K562 (cell line): ENCODE measurements around the gene GINS2. TPM values are rescaled to one million over a fixed set of nuclear protein-coding genes. Genes with fewer than 3 reads are reported as not detected.

Source experiments
- ATAC-seq: fragments of 200-7000 bp; cut with Tn5 transposase; 3 replicates; pipeline ENCODE4 v1.9.1; 2020; ENCODE audit warnings: moderate library complexity
- BruUV-seq: library from RNA; stranded (reverse); fragments of 400-500 nt; replicated peaks from 2 replicates; lab custom pipeline; 2021; lab: Mats Ljungman, UMichigan
- CTCF ChIA-PET: fragments of 300-600 bp; formaldehyde crosslinking; extraction: SDS; loops from one replicate; lab custom pipeline; 2021; ENCODE audit warnings: low intra/inter-chr PET ratio; lab: Yijun Ruan, JAX
- POLR2A ChIA-PET: fragments of 300-600, 350-650 bp; sonication (Branson Sonifier 250); formaldehyde crosslinking; extraction: SDS; loops from one replicate; lab custom pipeline; 2021; ENCODE audit warnings: antibody characterized with exemption, inconsistent platforms; lab: Yijun Ruan, JAX
- DNase-seq, 4 experiments: peaks; one replicate each; pipeline versions ENCODE4 v3.0.0 to v3.0.0-alpha.2; 2011 to 2018; ENCODE audit warnings: low spot score in 3 of 4, mixed read lengths in 3 of 4; ENCODE audit errors: extremely low read depth in 1 of 4
- FAIRE-seq: peaks from 2 replicates; lab custom pipeline; 2011; peaks lifted over from hg19 to GRCh38; lab: Jason Lieb, UNC
- H2AFZ ChIP-seq: 2 replicates; pipeline ENCODE4 v1.6.0; 2011; ENCODE audit warnings: low read depth, low read length, control low read depth, inconsistent platforms
- H3K27ac ChIP-seq: fragments of 200-600 bp; 3 replicates; pipeline ENCODE4 v1.8.0; 2011; ENCODE audit warnings: low read depth, mild to moderate bottlenecking, control low read depth, inconsistent platforms, low read length, moderate library complexity, mixed read lengths; ENCODE audit errors: extremely low read depth
- H3K27me3 ChIP-seq, 2 experiments: fragments of 300-600 bp in 1 of 2; 2 replicates in 1 of 2; 3 replicates in 1 of 2; pipeline versions ENCODE4 v1.6.0 to v1.8.0; 2011; ENCODE audit warnings: inconsistent platforms in 2 of 2, low read length in 2 of 2, mild to moderate bottlenecking in 1 of 2, mixed read lengths in 1 of 2, moderate library complexity in 1 of 2; ENCODE audit not compliant: control insufficient read depth in 2 of 2, insufficient read depth in 2 of 2
- H3K36me3 ChIP-seq: fragments of 300-600 bp; 3 replicates; pipeline ENCODE4 v1.8.0; 2011; ENCODE audit warnings: mild to moderate bottlenecking, low read length, inconsistent platforms; ENCODE audit not compliant: control insufficient read depth, insufficient read depth
- H3K4me1 ChIP-seq, 2 experiments: fragments of 200-600 bp in 1 of 2; replicated peaks in 1 of 2; 2 replicates in 1 of 2; 3 replicates in 1 of 2; pipeline versions ENCODE4 v1.5.1 to v1.8.0; 2011; ENCODE audit warnings: inconsistent platforms in 2 of 2, low read length in 2 of 2, mild to moderate bottlenecking in 1 of 2, mixed read lengths in 1 of 2, moderate library complexity in 1 of 2; ENCODE audit not compliant: control insufficient read depth in 2 of 2, insufficient read depth in 2 of 2
- H3K4me2 ChIP-seq: 2 replicates; pipeline ENCODE4 v1.6.1; 2011; ENCODE audit warnings: low read length, control low read depth, inconsistent platforms, mixed read lengths; ENCODE audit not compliant: insufficient read depth
- H3K4me3 ChIP-seq: fragments of 200-600 bp; sonication (generic), shearing (Covaris generic); 2 replicates; pipeline ENCODE4 v1.5.1; 2016; ENCODE audit warnings: control low read depth, inconsistent platforms
- H3K79me2 ChIP-seq: fragments of 200-600 bp; 3 replicates; pipeline ENCODE4 v1.8.0; 2011; ENCODE audit warnings: low read length, inconsistent platforms; ENCODE audit not compliant: control insufficient read depth, insufficient read depth
- H3K9ac ChIP-seq, 2 experiments: 2 replicates each; pipeline versions ENCODE4 v1.6.0 to v1.6.1; 2011; ENCODE audit warnings: low read depth in 2 of 2, low read length in 2 of 2, control low read depth in 1 of 2, inconsistent platforms in 1 of 2, mild to moderate bottlenecking in 1 of 2, mixed read lengths in 1 of 2; ENCODE audit not compliant: insufficient read depth in 1 of 2
- H3K9me1 ChIP-seq: one replicate; pipeline ENCODE4 v1.6.0; 2011; ENCODE audit warnings: inconsistent platforms, mild to moderate bottlenecking, low read length, moderate library complexity; ENCODE audit not compliant: control insufficient read depth, insufficient read depth
- H3K9me3 ChIP-seq: replicated peaks from 2 replicates; pipeline ENCODE4 v1.5.1; 2011; ENCODE audit warnings: low read depth, low read length, inconsistent platforms; ENCODE audit not compliant: control insufficient read depth, insufficient read depth
- H4K20me1 ChIP-seq: replicated peaks from 2 replicates; pipeline ENCODE4 v1.6.1; 2011; ENCODE audit warnings: low read length, inconsistent platforms, mixed read lengths; ENCODE audit not compliant: control insufficient read depth, insufficient read depth
- BCL6 ChIP-seq: fragments of 250-450 bp; sonication (Bioruptor Pico); IDR thresholded peaks from 2 replicates; pipeline ENCODE4 v1.4.0; 2020
- BHLHE40 ChIP-seq: IDR thresholded peaks from 2 replicates; pipeline ENCODE4 v1.6.1; 2011; ENCODE audit warnings: low read length, improper control_type of control experiment
- BRD9 ChIP-seq: fragments of 450-650 bp; IDR thresholded peaks from 2 replicates; pipeline ENCODE4 v1.6.1; 2018; ENCODE audit warnings: low read depth; ENCODE audit not compliant: partially characterized antibody
- HEY1 ChIP-seq: fragments of 250-450 bp; sonication (Bioruptor Pico); IDR thresholded peaks from 2 replicates; pipeline ENCODE4 v1.5.0; 2020; ENCODE audit warnings: mild to moderate bottlenecking, moderate library complexity, borderline replicate concordance
- KAT8 ChIP-seq: fragments of 450-650 bp; IDR thresholded peaks from 2 replicates; pipeline ENCODE4 v1.6.1; 2016; ENCODE audit warnings: low read depth, mild to moderate bottlenecking
- POLR2A ChIP-seq: fragments of 450-650 bp; conservative IDR thresholded peaks from 2 replicates; pipeline ENCODE4 v1.6.1; 2016
- POLR2G ChIP-seq: fragments of 200-400 bp; formaldehyde crosslinking; IDR thresholded peaks from 2 replicates; pipeline ENCODE4 v1.6.1; 2017; ENCODE audit warnings: low read depth, mild to moderate bottlenecking, antibody characterized with exemption, low read length, moderate library complexity
- RBBP5 ChIP-seq: fragments of 200-600 bp; sonication (generic); IDR thresholded peaks from 2 replicates; pipeline ENCODE4 v1.6.1; 2012; ENCODE audit warnings: borderline replicate concordance, mild to moderate bottlenecking, low read length, control low read depth, inconsistent platforms; ENCODE audit not compliant: insufficient read depth, poor library complexity, severe bottlenecking
- SRSF7 ChIP-seq: fragments of 200-400 bp; formaldehyde crosslinking; optimal IDR thresholded peaks from 2 replicates; pipeline ENCODE3; 2017; ENCODE audit warnings: mild to moderate bottlenecking, low read depth, low read length
- TSC22D4 ChIP-seq: fragments of 450-650 bp; IDR thresholded peaks from 2 replicates; pipeline ENCODE4 v1.6.1; 2016; ENCODE audit warnings: missing genetic modification characterization, missing biosample characterization, control low read depth
- ZNF75A ChIP-seq: fragments of 450-650 bp; formaldehyde crosslinking; IDR thresholded peaks from 2 replicates; pipeline ENCODE4 v1.4.0; 2020; ENCODE audit warnings: mild to moderate bottlenecking
- WGBS: fragments of 100-300 bp; shearing (Covaris generic); methylation state at CpG from one replicate; pipeline ENCODE4 v1.1.6; 2016; ENCODE audit warnings: low coverage, mixed read lengths; ENCODE audit not compliant: insufficient coverage; ENCODE audit errors: missing lambda C conversion rate; 5-methylcytosine and 5-hydroxymethylcytosine counted together
- in situ Hi-C: fragments of 300-500 bp; cut with MboI; formaldehyde crosslinking; loops from 4 replicates; pipeline ENCODE4 v1.15.0; 2018; ENCODE audit warnings: inconsistent platforms, mixed read lengths
- intact Hi-C: fragments of 100-400 bp; cut with micrococcal nuclease; formaldehyde crosslinking; loops from 2 replicates; pipeline ENCODE4 v1.14.2; 2022
- polyA plus RNA-seq, 8 experiments: library from polyadenylated mRNA; depleted of rRNA in 4 of 8; stranded (reverse) in 5 of 8; unstranded in 3 of 8; fragments of >200 nt; fragmentation: Nextera tagmentation in 2 of 8; fragmentation: Illumina TruSeq in 1 of 8; extraction: Ambion mirVana in 2 of 8; extraction: Trizol in 1 of 8; gene quantifications; 2 replicates each; pipeline versions ENCODE4 v1.2.1 to v1.2.3, GENCODE V29; 2011 to 2014; ENCODE audit warnings: inconsistent platforms in 1 of 8, missing spikeins in 1 of 8
- total RNA-seq, 7 experiments: library from RNA; depleted of rRNA in 6 of 7; stranded (reverse); fragments of >200 nt in 6 of 7; fragmentation: Illumina TruSeq in 2 of 7; extraction: Trizol in 2 of 7; gene quantifications; 2 replicates each; pipeline versions ENCODE4 v1.2.1 to v1.2.3, GENCODE V29; 2011 to 2021; ENCODE audit warnings: low replicate concordance in 1 of 7
- TF ChIP-seq, protein P1 (sequence below): sonication (generic); formaldehyde crosslinking; IDR thresholded peaks from 2 replicates; pipeline ENCODE4 v1.8.0; 2022; ENCODE audit warnings: missing genetic modification reagents, mild to moderate bottlenecking, moderate library complexity, borderline replicate concordance

Gene GINS2
- total and polyA plus RNA-seq, 9 of the 15 experiments (the other 6 are each of a cell fraction or from before 2014, with no cell fraction given) = 40.4 to 76.2 (median 44.6) TPM

DNA sequence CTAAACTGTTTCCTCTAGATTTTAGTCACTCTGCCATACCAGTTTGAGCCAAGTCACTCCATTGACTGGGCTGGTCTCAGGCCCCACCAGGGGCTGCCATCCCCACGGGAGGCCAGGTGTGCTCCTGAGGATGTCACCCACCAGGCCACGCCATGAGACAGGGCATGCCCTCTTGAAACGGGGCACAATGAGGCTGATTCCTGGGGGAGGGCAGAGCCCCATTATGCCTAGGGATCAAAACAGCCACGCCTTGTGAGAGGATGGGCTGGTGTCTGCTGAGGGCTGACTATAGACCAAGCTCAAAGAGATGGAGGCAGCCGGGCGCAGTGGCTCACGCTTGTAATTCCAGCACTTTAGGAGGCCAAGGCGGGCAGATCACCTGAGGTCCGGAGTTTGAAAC, 21.5 kb downstream of the GINS2 start (continued):
- no peak for TF ChIP-seq RBBP5
- no peak for TF ChIP-seq BHLHE40
- TF ChIP-seq BRD9 = no peak
- no peak for TF ChIP-seq SRSF7
- peak; percentile 45 for TF ChIP-seq POLR2A
- no peak for TF ChIP-seq HEY1 (CRISPR knock-in tag)

DNA sequence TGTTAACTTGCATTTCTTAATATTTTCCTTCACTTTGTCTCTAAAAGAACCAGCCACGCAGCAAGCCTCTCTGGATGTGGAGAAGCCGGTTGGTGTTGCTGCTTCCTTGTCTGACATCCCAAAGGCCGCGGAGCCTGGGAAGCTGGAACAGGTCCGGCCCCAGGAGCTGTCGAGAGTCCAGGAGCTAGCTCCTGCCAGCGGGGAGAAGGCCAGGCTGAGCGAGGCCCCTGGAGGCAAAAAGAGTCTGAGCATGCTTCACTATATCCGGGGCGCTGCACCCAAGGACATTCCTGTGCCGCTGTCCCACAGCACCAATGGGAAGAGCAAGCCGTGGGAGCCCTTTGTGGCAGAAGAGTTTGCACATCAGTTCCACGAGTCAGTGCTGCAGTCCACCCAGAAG, 22.8 kb downstream of the GINS2 start:
- BruUV-seq = no TSS peak
- WGBS = 94% methylated on average over 11 of the region's 13 CpGs
- H3K9ac ChIP-seq = 0 out of 4 replicates have a peak overlapping the region, but pooled peaks of 1 of the 2 experiments have one; percentile 1
- peaks cover 100% of the 10 kb centered on the region for H3K36me3 ChIP-seq
- H3K27me3 ChIP-seq = no peaks in the 10 kb centered on the region
- no peak overlapping the region for H3K27ac ChIP-seq
- in situ Hi-C loops (no loop called here), intact Hi-C loops (no loop called here)
- H3K9me1 ChIP-seq = no peaks in the 10 kb centered on the region
- POLR2A ChIA-PET = interaction anchor here (0.7 to 1.6 kb wide), 3 partner anchors 9 to 17 kb away, joined by 3 to 4 read pairs (median 4); no protein-coding TSS in a partner anchor
- no peak overlapping the region for H3K4me3 ChIP-seq
- H3K9me3 ChIP-seq = no peaks in the 10 kb centered on the region
- peaks cover 16% of the 10 kb centered on the region; the same call in 1 of the 3 replicates for H3K79me2 ChIP-seq
- H4K20me1 ChIP-seq = peaks cover 29% of the 10 kb centered on the region
- CTCF ChIA-PET = no interaction called here
- ATAC-seq (no peak), DNase-seq (no peak), FAIRE-seq (no peak)
- no peak overlapping the region for H2AFZ ChIP-seq
- H3K4me1 ChIP-seq = peaks cover 0 to 8% of the 10 kb centered on the region in 2 experiments; a peak in 1 of 5 replicates
- no peak overlapping the region for H3K4me2 ChIP-seq
- TF ChIP-seq BCL6 (CRISPR knock-in tag) = no peak
- TF ChIP-seq, protein P1, sequence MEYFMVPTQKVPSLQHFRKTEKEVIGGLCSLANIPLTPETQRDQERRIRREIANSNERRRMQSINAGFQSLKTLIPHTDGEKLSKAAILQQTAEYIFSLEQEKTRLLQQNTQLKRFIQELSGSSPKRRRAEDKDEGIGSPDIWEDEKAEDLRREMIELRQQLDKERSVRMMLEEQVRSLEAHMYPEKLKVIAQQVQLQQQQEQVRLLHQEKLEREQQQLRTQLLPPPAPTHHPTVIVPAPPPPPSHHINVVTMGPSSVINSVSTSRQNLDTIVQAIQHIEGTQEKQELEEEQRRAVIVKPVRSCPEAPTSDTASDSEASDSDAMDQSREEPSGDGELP (CRISPR knock-in tag) = no peak; the same call in 1 of the 2 replicates
- no peak for TF ChIP-seq TSC22D4
- peak; percentile 47 for TF ChIP-seq POLR2G
- no peak for TF ChIP-seq KAT8
- no peak for TF ChIP-seq ZNF75A
